Vagina (tissue), 2 donors: ENCODE measurements around the gene SH3BP2. TPM values are rescaled to one million over a fixed set of nuclear protein-coding genes. Genes with fewer than 3 reads are reported as not detected.
A peak's percentile ranks its signal among the peaks of the same experiment; 100 is the strongest.

Source experiments
- DNase-seq, 2 donors: peaks; one replicate each; pipeline ENCODE4 v3.0.0-alpha.2; 2017; ENCODE audit errors: extremely low spot score in 2 of 2
- H3K27ac ChIP-seq: fragments of 200-600 bp; sonication (generic); one replicate; pipeline ENCODE4 v1.5.1; 2019
- H3K27me3 ChIP-seq: fragments of 200-600 bp; sonication (generic); one replicate; pipeline ENCODE4 v1.5.1; 2019
- H3K36me3 ChIP-seq, 2 donors: fragments of 200-600 bp; sonication (generic); one replicate each; pipeline ENCODE4 v1.5.1; 2017 to 2019
- H3K4me1 ChIP-seq: fragments of 200-600 bp; sonication (generic); one replicate; pipeline ENCODE4 v1.5.1; 2019
- H3K4me3 ChIP-seq, 2 donors: fragments of 200-600 bp; sonication (generic); 1 replicate in 1 of 2; 2 replicates in 1 of 2; pipeline ENCODE4 v1.5.1; 2016 to 2019
- H3K9me3 ChIP-seq: fragments of 200-600 bp; sonication (generic); one replicate; pipeline ENCODE4 v1.5.1; 2019
- POLR2A ChIP-seq, 2 donors: fragments of 450-650 bp; IDR thresholded peaks; one replicate each; pipeline ENCODE4 v1.6.1; 2017; ENCODE audit warnings: antibody characterized with exemption in 2 of 2, mild to moderate bottlenecking in 2 of 2, moderate library complexity in 2 of 2
- POLR2AphosphoS5 ChIP-seq, 2 donors: sonication (generic); formaldehyde crosslinking; IDR thresholded peaks; one replicate each; pipeline ENCODE4 v1.9.0; 2017; ENCODE audit warnings: antibody characterized with exemption in 2 of 2, mild to moderate bottlenecking in 2 of 2, low read depth in 1 of 2; ENCODE audit not compliant: insufficient read depth in 1 of 2
- intact Hi-C: fragments of 100-400 bp; cut with DNase I; formaldehyde crosslinking; loops from one replicate; pipeline ENCODE4 v1.15.1; 2023
- total RNA-seq: library from RNA; depleted of rRNA; stranded (reverse); fragments of >200 nt; gene quantifications from one replicate; pipeline ENCODE4 v1.2.3, GENCODE V29; 2016
- TF ChIP-seq, protein P1 (sequence below), 3 experiments: fragments of 450-650 bp in 2 of 3; fragments of 200-600 bp in 1 of 3; sonication (generic) in 1 of 3; IDR thresholded peaks; one replicate each; pipeline ENCODE4 v1.5.1; 2017 to 2019; ENCODE audit warnings: antibody characterized with exemption in 3 of 3, mild to moderate bottlenecking in 2 of 3, moderate library complexity in 2 of 3

SH3BP2 gene
- total RNA-seq, 1 donor from 2014 or later = 102 TPM

DNA sequence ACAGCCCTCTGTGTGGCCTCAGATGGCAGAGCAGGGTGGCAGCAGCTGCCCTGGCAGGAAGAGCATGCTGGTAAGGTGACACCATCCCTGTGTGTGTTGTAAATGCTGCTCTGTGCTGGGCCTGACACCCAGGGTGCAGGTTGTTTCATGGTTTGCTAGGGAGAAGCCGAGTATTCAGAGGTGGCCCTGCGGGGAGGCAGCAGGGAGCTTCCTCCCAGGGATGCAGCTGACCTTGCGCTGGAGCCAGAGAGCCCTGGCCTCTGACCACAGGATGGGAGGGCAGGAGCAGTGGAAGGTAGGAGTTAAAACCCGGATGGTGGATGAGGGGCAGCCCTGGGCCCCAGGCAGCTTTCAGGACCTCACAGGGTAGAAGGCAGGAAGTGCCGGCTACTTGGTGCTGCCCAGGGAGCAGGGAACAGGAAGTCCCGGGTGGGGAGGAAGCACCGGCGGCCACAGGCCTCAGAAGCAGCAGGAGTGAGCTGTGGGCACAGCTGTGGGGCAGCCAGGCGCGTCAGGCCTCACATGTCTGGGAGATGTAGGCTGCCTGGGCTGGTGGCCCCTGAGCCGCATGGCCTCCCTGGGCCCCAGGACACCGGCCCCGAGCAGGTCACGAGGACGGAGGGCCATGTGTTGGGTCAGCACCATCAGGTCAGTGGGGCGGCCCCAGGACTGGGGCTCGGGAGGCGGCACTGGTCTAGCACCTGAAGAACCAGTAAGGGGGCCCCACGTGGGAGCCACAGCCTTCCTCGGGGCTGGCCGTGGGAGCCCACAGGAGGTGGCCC, 19.1 kb downstream of the SH3BP2 start:
- TF ChIP-seq, protein P1, sequence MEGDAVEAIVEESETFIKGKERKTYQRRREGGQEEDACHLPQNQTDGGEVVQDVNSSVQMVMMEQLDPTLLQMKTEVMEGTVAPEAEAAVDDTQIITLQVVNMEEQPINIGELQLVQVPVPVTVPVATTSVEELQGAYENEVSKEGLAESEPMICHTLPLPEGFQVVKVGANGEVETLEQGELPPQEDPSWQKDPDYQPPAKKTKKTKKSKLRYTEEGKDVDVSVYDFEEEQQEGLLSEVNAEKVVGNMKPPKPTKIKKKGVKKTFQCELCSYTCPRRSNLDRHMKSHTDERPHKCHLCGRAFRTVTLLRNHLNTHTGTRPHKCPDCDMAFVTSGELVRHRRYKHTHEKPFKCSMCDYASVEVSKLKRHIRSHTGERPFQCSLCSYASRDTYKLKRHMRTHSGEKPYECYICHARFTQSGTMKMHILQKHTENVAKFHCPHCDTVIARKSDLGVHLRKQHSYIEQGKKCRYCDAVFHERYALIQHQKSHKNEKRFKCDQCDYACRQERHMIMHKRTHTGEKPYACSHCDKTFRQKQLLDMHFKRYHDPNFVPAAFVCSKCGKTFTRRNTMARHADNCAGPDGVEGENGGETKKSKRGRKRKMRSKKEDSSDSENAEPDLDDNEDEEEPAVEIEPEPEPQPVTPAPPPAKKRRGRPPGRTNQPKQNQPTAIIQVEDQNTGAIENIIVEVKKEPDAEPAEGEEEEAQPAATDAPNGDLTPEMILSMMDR (IDR thresholded peaks at IDR 0.05) = no peak
- TF ChIP-seq POLR2A (IDR thresholded peaks at IDR 0.05) (no peak), POLR2AphosphoS5 (IDR thresholded peaks at IDR 0.05; ENCODE audit: insufficient read depth in 1 of 2, low read depth in 1 of 2) (peak in 1 of 2 donors; percentile 68)

DNA sequence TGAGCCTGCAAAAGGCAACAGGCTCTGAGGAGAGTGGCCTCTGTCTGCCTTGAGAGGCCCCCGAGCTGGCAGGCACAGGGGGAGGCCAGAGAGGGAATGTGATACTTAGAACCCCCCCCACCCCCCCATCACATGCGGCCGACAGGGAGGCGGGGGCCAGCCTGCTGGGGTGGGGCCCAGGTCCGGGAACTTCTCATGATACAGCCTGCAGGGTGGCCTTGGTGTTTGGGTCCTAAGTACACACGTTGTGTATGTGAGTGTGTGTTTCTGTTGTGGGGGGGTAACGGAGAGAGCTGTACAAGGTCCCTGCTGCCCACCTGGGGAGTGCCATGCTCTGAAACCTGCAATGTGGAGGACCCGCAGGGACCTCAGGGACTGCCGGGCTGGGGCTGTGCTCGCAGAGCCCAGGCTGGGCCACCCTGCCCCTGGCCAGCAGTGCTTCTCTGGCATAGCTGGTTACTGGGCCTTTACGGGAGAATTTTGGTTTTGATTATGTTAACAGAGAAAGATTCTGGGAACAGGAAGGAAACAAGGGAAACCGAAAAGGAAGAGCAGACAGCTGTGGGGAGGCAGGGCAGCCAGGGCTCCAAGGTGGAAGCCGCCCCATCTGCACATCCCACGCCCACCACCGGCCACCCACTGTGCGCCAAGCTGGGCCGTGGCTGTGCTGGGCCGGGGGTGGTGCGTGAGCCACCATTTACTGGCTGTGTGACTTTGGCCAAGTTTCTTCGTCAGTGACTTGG, 19.9 kb downstream of the SH3BP2 start:
- Histone ChIP-seq H3K36me3 (no peaks in the 10 kb centered on the region), H3K9me3 (no peaks in the 10 kb centered on the region), H3K4me3 (peak overlapping the region; percentile 41 to 46), H3K4me1 (peaks cover 59% of the 10 kb centered on the region), H3K27me3 (no peaks in the 10 kb centered on the region), H3K27ac (peak overlapping the region; percentile 65)
- intact Hi-C loops = no loop called here
- no peak for DNase-seq
- TF ChIP-seq POLR2AphosphoS5 (IDR thresholded peaks at IDR 0.05; ENCODE audit: insufficient read depth in 1 of 2, low read depth in 1 of 2) = no peak
- no peak for TF ChIP-seq POLR2A (IDR thresholded peaks at IDR 0.05)
- TF ChIP-seq, protein P1 (IDR thresholded peaks at IDR 0.05) = no peak

More for the DNA sequence above, 19.1 kb downstream of the SH3BP2 start:
- no peak for DNase-seq
- Histone ChIP-seq H3K36me3 (no peaks in the 10 kb centered on the region), H3K27ac (peak overlapping the region; percentile 65), H3K4me3 (peak overlapping the region; percentile 41 to 46), H3K27me3 (no peaks in the 10 kb centered on the region), H3K4me1 (peaks cover 59% of the 10 kb centered on the region), H3K9me3 (no peaks in the 10 kb centered on the region)
- intact Hi-C loops = no loop called here

DNA sequence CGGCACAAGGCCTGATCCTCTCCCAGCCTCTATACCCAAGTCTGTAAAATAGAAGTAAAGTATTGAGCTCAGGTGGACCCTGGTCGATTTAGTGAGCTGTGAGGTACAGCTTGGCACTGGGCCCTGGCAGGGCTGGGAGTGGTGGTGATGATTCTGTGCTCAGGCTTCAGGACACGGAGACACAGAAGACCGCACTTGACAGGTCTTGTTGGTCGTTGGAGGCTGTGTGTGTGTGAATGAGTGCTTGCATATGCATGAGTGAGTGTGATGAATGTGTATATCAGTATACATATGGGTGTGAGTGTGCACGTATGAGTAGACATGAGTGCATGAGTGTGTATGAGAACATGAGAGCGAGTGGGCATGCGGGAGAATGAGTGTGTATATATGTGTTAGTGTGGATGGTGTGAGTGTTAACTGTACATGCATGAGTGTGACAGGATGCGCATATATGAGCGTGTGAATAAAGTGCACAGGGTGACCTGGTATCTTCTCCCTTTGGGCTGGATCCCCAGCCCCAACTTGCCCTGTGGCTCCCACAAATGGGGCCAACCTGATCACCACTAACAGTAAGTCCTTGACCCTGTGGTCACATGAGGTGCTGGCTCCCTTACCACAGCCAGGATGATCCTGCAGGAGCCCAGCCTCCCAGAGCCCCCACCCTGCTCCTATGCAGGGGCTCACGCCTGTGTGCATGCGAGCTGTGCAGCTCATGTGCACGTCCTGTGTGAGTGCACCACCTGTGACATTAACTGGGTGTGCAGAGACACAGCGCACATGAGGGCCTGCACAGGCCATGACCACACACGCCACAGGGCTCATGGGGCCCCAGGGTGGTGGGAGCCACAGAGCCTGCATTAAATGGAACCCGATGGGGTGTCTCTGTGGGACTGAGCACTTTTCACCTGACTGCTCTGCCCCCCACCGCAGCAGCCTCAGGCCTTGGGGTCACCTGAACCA, 20.8 kb downstream of the SH3BP2 start:
- TF ChIP-seq POLR2A (IDR thresholded peaks at IDR 0.05) (no peak), POLR2AphosphoS5 (IDR thresholded peaks at IDR 0.05; ENCODE audit: insufficient read depth in 1 of 2, low read depth in 1 of 2) (no peak)
- TF ChIP-seq, protein P1 (IDR thresholded peaks at IDR 0.05) = no peak
- DNase-seq = no peak
- H3K4me3 ChIP-seq = peak overlapping the region; percentile 41 to 46
- intact Hi-C loops = no loop called here
- no peaks in the 10 kb centered on the region for H3K36me3 ChIP-seq
- no peak overlapping the region for H3K27ac ChIP-seq
- H3K4me1 ChIP-seq = peaks cover 61% of the 10 kb centered on the region
- no peaks in the 10 kb centered on the region for H3K9me3 ChIP-seq
- no peaks in the 10 kb centered on the region for H3K27me3 ChIP-seq

DNA sequence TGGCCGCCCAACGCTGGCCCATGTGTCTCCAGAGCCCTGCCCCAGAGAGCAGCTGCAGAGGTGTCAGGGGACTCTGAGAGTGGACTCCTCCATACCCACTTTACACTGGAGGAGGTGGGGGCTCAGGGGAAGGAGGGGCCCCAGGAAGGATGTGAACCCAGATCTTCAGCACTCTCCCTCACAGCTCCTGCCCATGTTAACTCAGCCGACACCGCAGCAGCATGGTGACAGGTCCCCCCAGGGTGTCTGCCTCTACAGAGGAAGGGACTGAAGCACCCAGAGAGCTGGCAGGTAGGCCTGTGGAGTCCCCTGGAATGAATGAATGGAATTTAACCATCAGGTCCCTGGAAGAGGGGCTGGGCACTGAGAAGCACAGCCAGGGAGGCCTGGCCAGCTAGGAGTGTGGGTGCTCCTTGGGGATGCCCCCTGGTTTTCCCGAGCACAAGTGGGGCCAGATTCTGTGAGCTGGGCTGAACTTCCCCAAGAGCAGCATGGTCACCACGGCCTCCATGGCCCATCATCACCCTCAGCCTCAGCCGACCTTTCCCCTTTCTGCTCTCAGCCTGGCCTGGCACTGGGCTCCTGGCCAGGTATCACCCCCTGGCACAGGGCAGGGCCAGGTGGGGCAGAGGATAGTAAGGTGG, 21.9 kb downstream of the SH3BP2 start:
- TF ChIP-seq POLR2AphosphoS5 (IDR thresholded peaks at IDR 0.05; ENCODE audit: insufficient read depth in 1 of 2, low read depth in 1 of 2) (no peak), POLR2A (IDR thresholded peaks at IDR 0.05) (no peak)
- TF ChIP-seq, protein P1 (IDR thresholded peaks at IDR 0.05) = no peak
- peaks cover 61% of the 10 kb centered on the region for H3K4me1 ChIP-seq
- intact Hi-C loops = no loop called here
- no peak overlapping the region for H3K4me3 ChIP-seq
- no peak for DNase-seq
- H3K27me3 ChIP-seq = no peaks in the 10 kb centered on the region
- no peak overlapping the region for H3K27ac ChIP-seq
- H3K9me3 ChIP-seq = no peaks in the 10 kb centered on the region
- no peaks in the 10 kb centered on the region for H3K36me3 ChIP-seq
